NK-92 treated with Interleukin-12 subunit alpha and Interleukin-12 subunit beta, amount 100 ng/mL, for 24 hours (cell line): ENCODE data around the gene PNPLA8.
"Not testable (repeated sequence)": the region's sequence is repeated elsewhere in the genome, so short reads cannot be mapped to it uniquely, and the experiment has no call there.

Source experiments
- DNase-seq: peaks from one replicate; lab custom pipeline; 2025; lab: John Stamatoyannopoulos, UW

PNPLA8 gene

DNA sequence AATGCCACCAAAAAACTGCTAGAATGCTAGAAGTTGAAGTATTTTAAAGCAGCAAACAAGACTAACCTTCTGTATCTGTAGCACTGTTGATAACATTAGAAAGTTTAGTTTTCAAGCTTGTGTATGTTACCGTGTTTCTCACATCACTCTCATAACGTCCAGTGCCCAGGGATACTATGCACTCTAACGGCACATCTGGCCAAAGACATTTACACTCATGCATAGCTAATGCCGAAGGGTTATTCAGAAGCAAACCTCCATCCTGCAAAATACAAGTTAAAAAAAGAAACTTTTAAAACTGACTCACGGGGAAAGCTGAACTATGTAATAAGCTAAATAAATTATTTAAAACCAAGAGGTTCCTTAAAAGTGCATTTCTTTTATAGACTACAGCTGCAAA lies 46.8 kb downstream of the PNPLA8 start:
- no peak for DNase-seq

DNA sequence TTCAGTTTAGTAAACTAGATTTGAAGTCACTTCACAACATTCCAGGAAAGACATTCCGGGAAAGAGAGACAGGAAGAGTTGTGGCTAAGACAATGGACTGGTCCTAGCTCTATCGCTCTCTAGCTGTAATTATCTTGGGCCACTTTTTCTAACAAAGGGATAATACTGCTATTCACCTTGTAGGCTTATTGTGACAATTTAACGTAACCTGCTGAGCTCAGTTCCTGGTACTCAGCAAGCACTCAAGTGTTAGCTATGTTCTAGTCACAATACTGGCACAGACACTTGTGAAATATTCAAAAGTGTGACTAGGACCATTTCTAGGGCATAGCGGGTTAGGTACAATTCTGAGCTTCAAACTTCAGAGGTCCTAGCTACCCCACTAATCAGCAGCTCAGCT lies 57.7 kb downstream of the PNPLA8 start:
- DNase-seq: no peak

DNA sequence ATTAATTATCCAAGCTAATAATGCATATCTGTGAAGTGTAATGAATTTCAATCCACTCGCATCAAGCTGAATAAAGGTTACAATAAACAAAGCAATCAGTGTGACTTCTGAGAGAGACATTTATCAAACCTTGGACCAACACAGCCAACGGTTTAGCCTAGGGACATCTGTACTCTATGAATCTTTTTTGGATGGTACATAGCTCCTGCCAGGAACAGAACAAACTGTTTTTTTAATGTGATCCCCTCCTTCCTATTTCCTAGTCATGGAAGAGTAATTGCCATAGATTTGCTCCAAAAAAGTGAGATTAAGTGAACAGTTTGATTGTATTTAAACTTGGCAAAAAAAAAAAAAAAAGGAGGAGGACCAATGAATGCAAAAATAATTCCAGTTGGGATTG lies 58.5 kb downstream of the PNPLA8 start:
- DNase-seq: no peak

DNA sequence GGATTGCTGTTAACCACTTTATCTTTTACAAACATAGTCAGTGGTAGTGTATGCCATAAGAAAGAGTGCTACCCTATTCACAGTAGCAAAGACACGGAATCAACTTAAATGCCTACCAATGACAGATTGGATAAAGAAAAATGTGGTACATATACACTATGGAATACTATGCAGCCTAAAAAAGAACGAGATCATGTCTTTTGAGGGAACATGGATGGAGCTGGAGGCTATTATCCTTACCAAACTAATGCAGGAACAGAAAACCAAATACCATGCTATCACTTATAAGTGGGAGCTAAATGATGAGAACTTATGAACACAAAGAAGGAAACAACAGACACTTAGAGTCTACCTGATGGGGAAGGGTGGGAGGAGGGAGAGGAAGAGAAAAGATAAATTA lies 59.6 kb downstream of the PNPLA8 start:
- DNase-seq: not testable (repeated sequence)

DNA sequence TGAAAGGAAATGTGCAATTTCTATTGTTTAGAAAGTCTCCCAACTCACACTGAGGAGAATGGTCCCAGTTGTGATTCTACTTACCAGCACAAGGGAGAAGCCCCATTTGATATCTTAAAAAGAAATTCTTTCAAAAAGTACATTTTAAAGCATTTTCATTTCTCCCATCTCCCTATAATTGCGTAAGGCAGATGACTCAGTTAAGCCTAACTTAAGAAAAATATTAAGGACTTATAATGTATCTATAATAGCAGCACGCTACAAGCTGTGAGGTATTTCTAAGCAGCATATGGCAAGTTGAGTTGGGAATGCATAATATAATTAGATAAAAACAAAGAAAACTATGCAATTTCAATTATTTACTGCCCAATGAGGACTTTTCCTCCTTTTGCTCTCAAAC lies 61.2 kb downstream of the PNPLA8 start:
- no peak for DNase-seq

DNA sequence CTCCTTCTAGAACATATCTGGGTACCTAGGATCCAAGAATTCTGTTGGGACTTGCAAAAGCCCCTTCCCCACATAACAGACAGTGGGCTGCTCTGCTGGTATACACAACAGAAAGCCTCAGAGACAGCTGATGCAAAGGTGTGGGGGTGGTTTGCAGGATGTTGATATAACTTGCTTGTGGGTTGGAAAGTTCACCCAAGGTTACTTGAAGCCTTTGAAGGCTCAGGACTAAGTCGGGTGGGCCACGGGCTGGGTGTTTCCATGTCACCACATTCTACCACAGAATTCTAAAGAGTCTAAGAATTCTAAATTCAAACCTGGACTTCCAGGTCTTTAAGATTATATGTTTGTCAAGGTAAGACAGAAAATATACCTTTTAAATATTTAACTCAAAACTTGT lies 62.3 kb downstream of the PNPLA8 start:
- DNase-seq: no peak

DNA sequence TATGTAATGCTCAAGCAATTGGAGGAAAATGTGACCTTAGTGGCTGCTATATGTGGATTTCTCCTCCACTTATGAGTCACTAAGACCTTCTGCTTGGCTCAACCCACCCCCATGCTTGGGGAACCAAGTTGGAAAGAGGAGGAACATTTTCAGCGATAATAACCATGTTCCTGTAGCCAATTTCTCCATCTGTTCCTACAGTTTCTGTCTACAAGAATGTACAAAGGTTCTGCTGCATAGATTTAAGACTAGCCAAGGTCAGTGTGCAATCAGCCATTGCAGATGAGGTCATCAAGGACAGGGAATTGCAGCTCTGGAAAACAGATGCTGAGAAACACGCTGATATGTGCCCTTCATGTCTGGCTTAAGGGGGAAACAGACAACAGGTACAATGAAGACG lies 64.1 kb downstream of the PNPLA8 start:
- no peak for DNase-seq

DNA sequence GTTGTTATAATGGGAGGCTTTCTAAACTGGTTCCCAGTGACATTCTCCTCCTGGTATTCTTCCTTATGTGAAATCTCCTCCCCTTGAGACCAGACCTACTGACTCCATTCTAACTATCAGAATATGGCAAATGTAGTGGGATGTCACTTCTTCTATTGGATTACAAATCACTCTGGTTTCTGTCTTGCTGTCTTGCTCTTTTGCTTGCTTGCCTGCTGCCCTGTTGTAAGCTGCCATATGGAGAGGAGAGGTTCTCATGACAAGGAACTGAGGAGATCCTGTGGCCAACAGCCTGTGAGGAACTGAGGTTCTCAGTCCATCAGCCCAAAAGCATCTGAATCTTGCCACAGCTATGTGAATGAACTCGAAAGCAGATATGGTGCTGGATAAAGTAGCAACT lies 65.0 kb downstream of the PNPLA8 start:
- no peak for DNase-seq

DNA sequence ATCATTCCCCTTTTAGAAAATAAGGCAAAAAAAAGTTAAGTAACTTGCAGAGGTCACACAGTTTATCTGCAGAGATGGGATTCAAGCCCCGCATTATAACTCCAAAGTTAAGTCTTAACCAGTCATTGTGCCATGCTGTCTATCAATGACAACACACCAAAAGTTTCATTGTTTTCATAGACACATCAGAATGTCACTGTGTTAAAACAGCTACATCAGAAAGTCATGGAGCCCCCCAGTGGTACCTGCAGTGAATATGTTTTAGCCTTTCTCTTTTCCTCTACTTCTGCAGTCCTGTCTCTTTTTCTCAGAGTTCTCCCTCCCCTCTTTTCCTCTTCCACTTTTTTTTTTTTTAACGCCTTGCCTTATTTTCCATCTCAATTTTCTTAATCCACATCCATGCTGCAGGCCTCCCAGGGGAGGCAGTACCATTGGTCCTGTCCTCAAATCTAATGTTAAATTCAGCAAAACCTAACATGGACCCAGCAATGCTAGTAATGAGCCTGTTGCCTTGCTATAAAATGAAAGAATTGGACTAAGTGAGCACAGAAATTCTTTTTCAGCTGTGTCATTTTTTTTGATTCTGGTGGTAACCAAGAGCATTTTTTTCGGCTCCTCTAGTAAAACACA lies 65.9 kb downstream of the PNPLA8 start:
- DNase-seq: no peak

DNA sequence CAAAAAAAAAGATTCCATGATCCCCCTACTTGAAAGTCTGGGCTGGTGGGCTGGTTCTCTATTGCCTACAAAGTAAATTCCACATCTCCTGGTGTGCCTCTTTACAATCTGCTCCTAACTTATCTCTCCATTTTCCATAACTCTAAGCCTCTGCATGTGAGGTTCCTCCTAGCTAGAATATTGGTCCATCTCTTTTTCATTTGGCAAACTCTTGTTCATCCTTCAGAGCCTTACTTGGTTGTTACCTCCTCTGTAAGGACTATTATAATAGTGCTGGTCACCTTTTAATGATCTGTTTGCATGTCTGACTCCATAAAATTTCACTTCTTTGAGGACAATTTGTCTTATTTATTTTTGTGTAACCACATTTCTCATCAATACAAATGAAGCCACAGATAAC lies 68.1 kb downstream of the PNPLA8 start:
- no peak for DNase-seq

DNA sequence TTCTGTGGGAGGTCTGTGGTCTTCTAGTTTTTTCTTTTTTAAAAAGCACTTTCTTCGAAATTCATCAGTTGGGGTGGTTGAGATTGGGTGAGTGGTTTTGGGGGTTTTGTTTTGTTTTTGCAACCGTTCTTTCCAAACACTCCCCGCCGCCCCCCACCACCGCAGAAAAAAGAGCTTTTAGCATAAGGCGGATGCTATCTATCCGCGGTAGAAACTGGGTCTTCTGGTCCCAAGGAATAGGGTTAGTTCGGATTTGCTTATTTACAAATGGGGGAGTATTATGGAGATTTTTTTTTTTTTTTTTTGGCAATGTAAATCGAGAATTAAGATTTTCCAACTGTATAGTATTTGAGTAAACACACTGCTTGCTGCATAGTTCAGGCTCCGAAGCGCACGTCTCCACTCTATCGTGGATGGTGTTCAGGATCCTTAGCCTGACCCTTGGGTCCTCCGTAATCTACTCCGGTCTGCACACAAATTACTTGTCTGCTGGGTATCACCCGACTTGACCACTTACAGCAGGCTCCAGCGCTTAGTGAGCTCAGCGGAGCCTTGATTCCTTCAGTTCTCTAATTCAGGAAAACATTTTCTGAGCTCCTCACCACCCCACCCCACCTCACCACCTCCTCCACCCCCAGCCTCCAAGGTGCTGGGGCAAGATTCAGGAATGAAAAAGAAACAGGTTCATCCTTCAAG lies 68.9 kb downstream of the PNPLA8 start:
- DNase-seq: no peak

DNA sequence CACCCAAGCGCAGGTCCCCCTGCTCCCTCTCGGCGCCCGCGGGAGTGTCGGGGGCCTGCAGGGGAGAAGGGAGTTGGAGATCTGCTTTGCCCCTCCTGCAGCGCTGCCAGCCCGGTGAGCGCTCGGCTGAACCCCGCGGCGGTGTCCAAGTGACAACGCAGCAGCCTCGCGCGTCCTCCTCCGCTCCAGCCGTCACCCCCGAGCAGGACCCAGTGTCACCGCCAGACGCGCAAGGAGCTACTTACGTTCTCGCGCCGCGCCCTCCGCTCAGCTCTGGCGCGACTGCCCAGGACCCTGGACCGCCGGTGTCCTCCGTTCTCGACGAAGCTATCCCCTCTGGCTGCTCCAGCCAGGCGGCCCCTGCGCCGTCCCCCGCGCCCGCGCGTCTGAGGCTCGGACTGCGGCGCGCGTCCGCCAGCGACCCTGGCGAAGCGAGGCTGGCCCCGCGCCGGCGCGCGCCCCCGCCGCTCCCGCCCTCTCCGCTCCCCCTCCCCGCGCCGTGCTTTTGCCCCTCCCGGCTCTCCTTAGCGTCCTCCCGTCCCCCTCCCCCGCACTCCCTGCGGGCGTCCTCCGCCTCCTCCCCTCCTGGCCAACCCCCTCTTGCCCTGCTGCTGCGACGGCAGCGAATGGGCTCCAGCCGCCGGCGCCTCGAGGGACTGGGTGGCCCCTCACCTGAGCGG lies 69.8 kb downstream of the PNPLA8 start, which contains the start of gene NRCAM:
Gene NRCAM, minus strand, starts transcription at position 439 of the 680 bp plus-strand sequence. CDS start 216,372 bp downstream, outside the sequence.
- no peak for DNase-seq

DNA sequence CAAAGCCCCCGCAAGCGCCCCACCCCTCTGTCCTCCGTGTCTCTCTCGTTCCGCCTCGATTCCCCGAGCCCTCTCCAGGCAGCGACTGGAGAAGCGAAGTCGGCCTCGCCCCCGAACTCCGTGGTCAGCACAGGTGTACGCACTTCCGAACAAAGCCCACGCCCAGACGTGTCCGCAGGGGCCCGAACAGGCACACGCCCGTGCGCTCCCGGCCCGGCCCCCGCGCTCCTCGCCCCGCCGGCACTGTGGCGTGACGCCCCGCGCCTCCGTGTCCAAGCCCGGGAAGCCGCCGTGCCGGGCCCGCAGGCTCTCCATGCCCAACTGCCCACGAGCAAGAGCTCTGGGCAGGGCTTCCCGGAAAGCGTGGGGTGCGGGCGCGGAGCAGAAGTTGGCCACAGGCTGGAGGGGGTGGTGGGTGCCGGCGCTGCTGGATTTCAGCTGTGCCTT lies 70.4 kb downstream of the PNPLA8 start:
- DNase-seq: no peak

DNA sequence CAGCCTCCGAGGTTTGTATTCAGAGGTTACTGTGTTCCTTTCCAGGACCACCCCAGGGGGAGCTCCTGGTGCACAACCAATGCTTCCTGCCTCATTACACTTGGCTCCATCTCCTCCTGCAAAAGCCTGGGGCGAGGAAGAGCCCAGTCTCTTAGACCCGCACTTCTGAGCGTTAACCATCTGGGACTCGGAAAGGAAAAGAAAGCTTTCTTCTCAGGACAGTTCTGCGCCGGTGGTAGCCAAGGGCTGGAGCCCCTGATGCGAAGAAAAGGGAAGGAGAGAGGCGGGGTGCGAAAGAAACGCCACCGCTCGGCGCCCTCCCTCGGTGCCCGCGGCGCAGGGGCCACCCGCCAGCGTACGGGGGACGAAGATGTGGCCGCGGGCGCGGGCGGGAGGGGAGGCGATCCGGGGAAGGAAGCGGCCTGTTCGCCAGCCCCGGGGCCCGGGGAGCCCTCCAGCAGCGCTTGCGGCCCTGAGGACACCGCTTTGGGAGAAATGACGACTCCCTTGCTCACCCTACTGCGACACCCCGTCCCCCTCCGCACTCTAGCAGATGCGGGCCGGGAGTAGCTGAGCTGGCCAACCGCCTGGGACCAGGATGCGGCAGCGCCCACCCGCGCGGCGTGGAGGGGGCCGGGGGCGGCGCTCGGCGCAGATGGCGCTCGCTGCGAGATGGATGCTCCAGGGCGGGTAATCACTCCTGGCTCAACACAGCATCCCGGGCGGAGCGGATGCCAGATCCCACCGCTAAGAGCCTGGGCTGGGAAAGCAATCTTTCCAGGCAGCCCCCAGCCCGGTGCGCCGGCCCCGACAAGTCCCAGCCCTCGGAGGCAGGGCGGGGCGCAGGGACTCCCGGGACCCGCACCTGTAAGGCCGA lies 71.0 kb downstream of the PNPLA8 start:
- DNase-seq: no peak

DNA sequence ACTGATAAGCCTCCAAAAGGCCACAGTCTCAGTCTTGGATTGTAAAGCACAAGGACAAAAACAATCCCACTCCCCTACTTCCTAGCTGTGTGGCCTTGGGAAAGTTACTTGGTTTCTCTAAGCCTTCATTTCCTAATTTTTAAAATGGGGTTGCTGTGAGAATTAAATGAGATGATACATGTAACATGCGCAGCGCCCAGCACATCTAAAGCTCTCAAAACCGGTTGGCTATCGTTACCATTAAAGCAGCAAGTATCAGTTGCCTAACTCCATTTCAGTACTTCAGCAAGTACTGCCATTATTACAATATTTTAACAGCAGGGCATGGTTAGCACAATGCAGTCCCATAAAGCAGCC lies 71.6 kb downstream of the PNPLA8 start:
- DNase-seq: no peak

DNA sequence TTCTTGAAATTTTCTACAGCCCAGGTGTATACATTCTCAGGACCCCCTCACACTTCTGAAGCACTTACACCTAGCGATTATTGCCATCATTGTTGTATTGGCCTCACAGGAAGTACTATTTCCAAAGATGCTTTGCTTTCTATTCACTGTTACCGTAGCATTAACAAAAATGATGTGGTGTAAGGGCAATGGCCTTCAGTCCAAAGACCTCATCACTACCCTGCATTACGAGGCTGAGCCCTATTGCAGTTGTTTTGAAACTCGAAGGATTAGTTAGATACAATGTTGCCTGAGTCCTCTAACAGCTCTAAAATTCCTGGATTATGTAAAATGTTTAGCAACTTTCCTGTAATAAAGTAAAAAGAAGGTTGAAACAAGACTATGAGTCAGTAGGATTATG lies 72.6 kb downstream of the PNPLA8 start:
- DNase-seq: no peak

DNA sequence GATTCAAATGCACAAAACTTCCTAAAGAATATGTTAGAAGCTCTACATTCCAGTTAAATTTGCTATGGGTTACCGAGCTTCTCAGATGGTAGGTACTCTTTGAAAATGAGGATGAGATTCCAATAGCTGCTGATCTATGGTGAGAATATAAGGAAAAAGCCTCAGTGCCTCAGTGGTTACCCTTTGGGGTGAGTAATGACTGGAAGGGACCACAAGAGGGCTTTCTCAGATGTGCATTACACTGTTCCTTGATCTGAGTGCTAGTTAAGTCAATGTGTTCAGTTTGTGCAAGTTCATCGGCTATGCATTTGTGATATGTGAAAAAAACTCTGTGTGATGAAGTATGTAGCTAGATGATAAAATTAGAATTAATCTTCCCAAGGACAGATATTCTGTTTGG lies 73.2 kb downstream of the PNPLA8 start:
- no peak for DNase-seq

DNA sequence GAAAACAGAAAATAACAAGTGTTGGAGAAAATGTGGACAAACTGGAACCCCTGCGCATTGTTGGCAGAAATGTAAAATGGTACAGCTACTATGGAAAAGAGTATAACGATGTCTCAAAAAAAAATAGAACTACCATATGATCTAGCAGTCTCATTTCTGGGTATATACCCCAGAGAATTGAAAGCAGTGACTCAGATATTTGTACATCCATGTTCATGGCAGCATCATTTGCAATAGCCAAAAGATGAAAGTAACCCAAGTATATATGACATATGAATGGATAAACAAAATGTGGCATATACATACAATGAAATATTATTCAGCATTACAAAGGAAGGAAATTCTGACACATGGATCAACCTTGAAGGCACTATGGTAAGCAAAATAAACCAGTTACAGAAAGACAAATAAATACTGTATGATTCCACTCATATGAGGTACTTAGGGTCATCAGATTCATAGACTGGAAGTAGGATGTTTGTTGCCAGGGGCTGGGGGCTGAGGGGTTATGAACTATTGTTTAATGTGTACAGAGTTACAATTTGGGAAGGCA lies 74.6 kb downstream of the PNPLA8 start:
- DNase-seq: no peak

DNA sequence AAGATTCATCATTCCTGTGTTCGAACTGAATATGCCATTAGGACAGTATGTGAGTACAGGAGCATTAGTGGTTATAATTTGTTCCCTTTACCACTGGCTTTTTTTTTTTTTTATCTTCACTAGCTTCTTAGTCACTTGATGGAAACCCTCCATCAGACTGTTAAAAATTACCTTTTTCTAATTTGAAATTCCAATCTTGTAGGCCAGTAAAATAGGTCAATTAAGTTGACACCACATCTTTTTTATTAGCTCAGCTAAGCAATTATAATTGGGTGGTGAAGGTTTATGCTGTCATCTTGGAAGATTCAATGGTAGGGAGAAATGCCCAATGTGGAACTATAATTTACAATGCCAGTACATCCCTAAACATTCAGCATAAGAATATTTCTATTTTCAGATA lies 75.8 kb downstream of the PNPLA8 start:
- no peak for DNase-seq

DNA sequence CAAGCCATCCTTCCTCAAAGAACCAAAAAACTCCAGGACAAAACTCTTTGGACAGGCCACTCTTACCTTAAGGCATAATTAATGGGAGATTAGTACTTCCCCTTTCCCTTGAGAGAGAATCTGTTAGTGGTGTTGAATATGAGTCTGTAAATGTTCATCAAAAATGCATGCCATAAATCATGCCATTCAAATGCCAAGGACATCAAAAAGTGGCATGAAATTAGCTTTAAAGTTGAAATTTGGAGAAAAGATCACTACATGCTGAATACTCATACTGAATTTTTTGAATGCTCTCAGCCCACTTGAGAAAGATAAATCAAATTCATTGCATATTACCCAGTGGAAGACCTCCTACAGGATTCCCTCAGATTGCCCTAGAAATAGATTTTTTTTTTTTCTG lies 76.4 kb downstream of the PNPLA8 start:
- DNase-seq: no peak

DNA sequence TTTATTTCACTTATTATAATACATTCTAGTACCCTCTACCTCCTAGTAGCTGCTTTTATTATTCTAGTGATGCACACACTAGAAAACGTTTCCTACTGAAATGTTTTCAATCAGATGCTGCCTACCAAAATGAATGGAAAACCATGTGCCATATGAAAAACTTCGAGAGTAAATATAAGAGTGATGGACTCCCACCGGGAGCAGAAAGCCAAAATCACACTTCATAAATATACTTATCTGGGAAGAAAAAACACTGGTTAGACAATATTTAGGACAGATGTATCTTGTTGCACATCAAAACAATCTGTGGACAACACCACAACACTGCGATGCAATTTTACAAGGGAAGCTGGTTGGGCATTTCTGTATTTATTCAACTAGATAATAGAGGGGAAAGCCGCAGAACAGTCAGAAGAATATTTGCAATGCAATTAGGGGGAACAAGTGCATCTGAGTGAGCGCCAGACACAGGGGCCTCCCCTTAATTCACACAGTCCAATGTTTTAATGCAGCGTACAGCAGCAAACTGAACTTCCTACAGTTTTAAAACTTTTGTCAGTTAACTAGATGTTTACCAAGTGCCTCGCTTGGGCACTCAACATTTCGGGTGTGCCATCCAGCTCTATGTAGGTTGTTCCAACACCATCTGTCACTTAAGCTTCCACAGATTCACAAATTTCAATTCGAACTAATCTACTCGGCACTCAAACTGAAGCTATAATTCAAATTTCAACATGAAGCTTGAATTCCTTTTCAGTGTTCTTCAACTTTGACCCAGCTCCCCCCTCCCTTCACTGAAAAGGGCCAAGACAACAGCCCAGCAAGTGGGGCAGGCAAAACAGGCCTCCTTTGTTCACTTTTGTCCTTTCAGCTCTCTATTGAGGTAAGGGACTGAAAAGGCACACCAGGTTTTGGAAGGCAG lies 77.1 kb downstream of the PNPLA8 start:
- no peak for DNase-seq
